GM19025 (cell line): ENCODE data around the gene ATN1.

Experiments
- ATAC-seq: cut with Tn5 transposase; IDR thresholded peaks from one replicate; pipeline ENCODE4 v1.9.1; 2021; ENCODE audit warnings: mild to moderate bottlenecking, low read depth, moderate library complexity; ENCODE audit not compliant: unreplicated experiment

ATN1 gene

GRCh38 chr12:6923003-6923732, 4.6 kb upstream of the ATN1 start:
- no peak for ATAC-seq

- ATAC-seq, result no peak
These were observed 3.9 kb upstream of the ATN1 start for GRCh38 chr12:6923851-6924250.

- no peak for ATAC-seq
These were observed 2.6 kb upstream of the ATN1 start for GRCh38 chr12:6925239-6925539.

GRCh38 chr12:6925540-6926279, 2.0 kb upstream of the ATN1 start:
- ATAC-seq, result no peak

GRCh38 chr12:6928022-6928702, 403 bp downstream of the ATN1 start:
- no peak for ATAC-seq

- no peak for ATAC-seq
These were observed 1.1 kb downstream of the ATN1 start for GRCh38 chr12:6928703-6929407.

- no peak for ATAC-seq
These were observed 2.0 kb downstream of the ATN1 start for GRCh38 chr12:6929466-6930452.

GRCh38 chr12:6932766-6933165, 5.0 kb downstream of the ATN1 start:
- no peak for ATAC-seq

GRCh38 chr12:6934110-6934509, 6.4 kb downstream of the ATN1 start:
- ATAC-seq, result no peak

- no peak for ATAC-seq
These were observed 7.8 kb downstream of the ATN1 start for GRCh38 chr12:6935371-6936193.

- no peak for ATAC-seq
These were observed 8.5 kb downstream of the ATN1 start for GRCh38 chr12:6936194-6936635.

GRCh38 chr12:6936636-6937480, 9.1 kb downstream of the ATN1 start:
- ATAC-seq, result no peak

GRCh38 chr12:6937481-6938352, 10.0 kb downstream of the ATN1 start:
- ATAC-seq, result peak; percentile 96

- ATAC-seq, result no peak
These were observed 10.8 kb downstream of the ATN1 start for GRCh38 chr12:6938353-6939190.

GRCh38 chr12:6939191-6939540, 11.4 kb downstream of the ATN1 start:
- no peak for ATAC-seq

GRCh38 chr12:6941267-6941666, 13.5 kb downstream of the ATN1 start:
- no peak for ATAC-seq
